Measurements from ENCODE around the gene KCTD10.

DNA sequence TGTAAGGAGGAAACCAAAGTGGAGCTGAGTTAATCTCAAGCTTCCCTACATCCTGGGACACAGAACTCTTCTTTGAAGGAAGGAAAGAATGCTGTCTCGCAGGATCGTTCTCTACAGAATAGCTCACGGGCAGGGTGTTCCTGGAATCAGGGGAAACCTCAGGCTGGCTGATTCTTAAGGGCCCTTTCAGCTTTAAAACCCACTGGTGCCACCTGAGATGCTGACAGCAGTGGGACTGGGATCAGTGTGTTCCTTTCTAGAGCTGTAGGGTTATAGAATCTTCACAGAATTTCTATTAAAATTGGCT is 48.1 kb upstream of the KCTD10 start:
- TF ChIP-seq ZBTB7A (IDR thresholded peaks at IDR 0.05; ENCODE audit: low read depth) (no peak), YY1 (IDR thresholded peaks at IDR 0.05; ENCODE audit: low read depth) (no peak)
- TF ChIP-seq, protein P1, sequence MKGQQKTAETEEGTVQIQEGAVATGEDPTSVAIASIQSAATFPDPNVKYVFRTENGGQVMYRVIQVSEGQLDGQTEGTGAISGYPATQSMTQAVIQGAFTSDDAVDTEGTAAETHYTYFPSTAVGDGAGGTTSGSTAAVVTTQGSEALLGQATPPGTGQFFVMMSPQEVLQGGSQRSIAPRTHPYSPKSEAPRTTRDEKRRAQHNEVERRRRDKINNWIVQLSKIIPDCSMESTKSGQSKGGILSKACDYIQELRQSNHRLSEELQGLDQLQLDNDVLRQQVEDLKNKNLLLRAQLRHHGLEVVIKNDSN (IDR thresholded peaks at IDR 0.05) = no peak
- TF ChIP-seq, protein P2, sequence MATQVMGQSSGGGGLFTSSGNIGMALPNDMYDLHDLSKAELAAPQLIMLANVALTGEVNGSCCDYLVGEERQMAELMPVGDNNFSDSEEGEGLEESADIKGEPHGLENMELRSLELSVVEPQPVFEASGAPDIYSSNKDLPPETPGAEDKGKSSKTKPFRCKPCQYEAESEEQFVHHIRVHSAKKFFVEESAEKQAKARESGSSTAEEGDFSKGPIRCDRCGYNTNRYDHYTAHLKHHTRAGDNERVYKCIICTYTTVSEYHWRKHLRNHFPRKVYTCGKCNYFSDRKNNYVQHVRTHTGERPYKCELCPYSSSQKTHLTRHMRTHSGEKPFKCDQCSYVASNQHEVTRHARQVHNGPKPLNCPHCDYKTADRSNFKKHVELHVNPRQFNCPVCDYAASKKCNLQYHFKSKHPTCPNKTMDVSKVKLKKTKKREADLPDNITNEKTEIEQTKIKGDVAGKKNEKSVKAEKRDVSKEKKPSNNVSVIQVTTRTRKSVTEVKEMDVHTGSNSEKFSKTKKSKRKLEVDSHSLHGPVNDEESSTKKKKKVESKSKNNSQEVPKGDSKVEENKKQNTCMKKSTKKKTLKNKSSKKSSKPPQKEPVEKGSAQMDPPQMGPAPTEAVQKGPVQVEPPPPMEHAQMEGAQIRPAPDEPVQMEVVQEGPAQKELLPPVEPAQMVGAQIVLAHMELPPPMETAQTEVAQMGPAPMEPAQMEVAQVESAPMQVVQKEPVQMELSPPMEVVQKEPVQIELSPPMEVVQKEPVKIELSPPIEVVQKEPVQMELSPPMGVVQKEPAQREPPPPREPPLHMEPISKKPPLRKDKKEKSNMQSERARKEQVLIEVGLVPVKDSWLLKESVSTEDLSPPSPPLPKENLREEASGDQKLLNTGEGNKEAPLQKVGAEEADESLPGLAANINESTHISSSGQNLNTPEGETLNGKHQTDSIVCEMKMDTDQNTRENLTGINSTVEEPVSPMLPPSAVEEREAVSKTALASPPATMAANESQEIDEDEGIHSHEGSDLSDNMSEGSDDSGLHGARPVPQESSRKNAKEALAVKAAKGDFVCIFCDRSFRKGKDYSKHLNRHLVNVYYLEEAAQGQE (IDR thresholded peaks at IDR 0.05; ENCODE audit: low read depth) = no peak
- TF ChIP-seq, protein P3, sequence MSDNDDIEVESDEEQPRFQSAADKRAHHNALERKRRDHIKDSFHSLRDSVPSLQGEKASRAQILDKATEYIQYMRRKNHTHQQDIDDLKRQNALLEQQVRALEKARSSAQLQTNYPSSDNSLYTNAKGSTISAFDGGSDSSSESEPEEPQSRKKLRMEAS (IDR thresholded peaks at IDR 0.05) = no peak

Measured in Ishikawa (cell line).